ENCODE measurements around the gene LHPP.

LHPP gene

GRCh38 chr10:124526621-124527267 lies 65.1 kb downstream of the LHPP start:
- Histone ChIP-seq H3K27me3 (ENCODE audit: insufficient read depth, poor library complexity, severe bottlenecking) (no peaks in the 10 kb centered on the region), H3K27ac (ENCODE audit: poor library complexity, severe bottlenecking) (no peak overlapping the region), H3K4me3 (ENCODE audit: severe bottlenecking) (no peak overlapping the region), H3K36me3 (ENCODE audit: low read depth) (no peaks in the 10 kb centered on the region), H3K4me1 (ENCODE audit: insufficient read depth, poor library complexity, severe bottlenecking) (peaks cover 5% of the 10 kb centered on the region), H3K9me3 (ENCODE audit: severe bottlenecking) (no peaks in the 10 kb centered on the region)
- TF ChIP-seq, protein P1, sequence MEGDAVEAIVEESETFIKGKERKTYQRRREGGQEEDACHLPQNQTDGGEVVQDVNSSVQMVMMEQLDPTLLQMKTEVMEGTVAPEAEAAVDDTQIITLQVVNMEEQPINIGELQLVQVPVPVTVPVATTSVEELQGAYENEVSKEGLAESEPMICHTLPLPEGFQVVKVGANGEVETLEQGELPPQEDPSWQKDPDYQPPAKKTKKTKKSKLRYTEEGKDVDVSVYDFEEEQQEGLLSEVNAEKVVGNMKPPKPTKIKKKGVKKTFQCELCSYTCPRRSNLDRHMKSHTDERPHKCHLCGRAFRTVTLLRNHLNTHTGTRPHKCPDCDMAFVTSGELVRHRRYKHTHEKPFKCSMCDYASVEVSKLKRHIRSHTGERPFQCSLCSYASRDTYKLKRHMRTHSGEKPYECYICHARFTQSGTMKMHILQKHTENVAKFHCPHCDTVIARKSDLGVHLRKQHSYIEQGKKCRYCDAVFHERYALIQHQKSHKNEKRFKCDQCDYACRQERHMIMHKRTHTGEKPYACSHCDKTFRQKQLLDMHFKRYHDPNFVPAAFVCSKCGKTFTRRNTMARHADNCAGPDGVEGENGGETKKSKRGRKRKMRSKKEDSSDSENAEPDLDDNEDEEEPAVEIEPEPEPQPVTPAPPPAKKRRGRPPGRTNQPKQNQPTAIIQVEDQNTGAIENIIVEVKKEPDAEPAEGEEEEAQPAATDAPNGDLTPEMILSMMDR (IDR thresholded peaks at IDR 0.05; ENCODE audit: poor library complexity, severe bottlenecking): no peak
- ATAC-seq (ENCODE audit: low read depth): no peak
- peak; percentile 40 for DNase-seq (ENCODE audit: low spot score)

- DNase-seq (ENCODE audit: low spot score) (no peak), ATAC-seq (ENCODE audit: low read depth) (no peak)
- TF ChIP-seq, protein P1 (IDR thresholded peaks at IDR 0.05; ENCODE audit: poor library complexity, severe bottlenecking): no peak
- Histone ChIP-seq H3K27me3 (ENCODE audit: insufficient read depth, poor library complexity, severe bottlenecking) (no peaks in the 10 kb centered on the region), H3K9me3 (ENCODE audit: severe bottlenecking) (no peaks in the 10 kb centered on the region), H3K4me3 (ENCODE audit: severe bottlenecking) (no peak overlapping the region), H3K27ac (ENCODE audit: poor library complexity, severe bottlenecking) (no peak overlapping the region), H3K4me1 (ENCODE audit: insufficient read depth, poor library complexity, severe bottlenecking) (peaks cover 5% of the 10 kb centered on the region), H3K36me3 (ENCODE audit: low read depth) (no peaks in the 10 kb centered on the region)
Observed at GRCh38 chr10:124527874-124528395, 66.3 kb downstream of the LHPP start.

DNA sequence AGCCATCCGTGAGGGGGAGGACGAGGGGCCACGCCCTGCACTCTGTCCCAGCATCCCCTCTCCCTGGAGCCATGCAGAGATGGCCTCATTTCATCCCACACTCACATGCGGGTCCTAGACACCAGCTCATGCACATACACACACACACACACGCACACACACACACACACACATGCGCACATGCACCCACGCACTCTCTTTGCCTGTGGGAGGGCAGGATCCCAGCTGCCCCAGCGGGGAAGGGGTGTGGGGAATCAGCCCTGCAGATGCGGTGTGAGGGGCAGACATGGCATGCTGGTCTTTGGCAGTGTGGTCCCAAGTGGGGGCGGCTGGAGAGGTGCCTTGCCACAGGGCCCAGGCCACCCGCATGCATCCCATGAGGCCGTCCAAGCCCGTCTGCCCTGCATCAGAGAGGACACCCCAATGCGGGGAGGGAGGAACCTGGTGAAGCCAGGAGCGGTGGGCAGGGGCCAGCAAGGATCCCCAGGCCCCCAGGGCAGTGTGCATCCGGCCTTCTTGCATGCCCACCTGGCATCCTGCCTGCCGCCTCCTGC lies 68.1 kb downstream of the LHPP start:
- H3K27me3 ChIP-seq (ENCODE audit: insufficient read depth, poor library complexity, severe bottlenecking): no peaks in the 10 kb centered on the region
- H3K4me3 ChIP-seq (ENCODE audit: severe bottlenecking): no peak overlapping the region
- no peaks in the 10 kb centered on the region for H3K9me3 ChIP-seq (ENCODE audit: severe bottlenecking)
- TF ChIP-seq, protein P1 (IDR thresholded peaks at IDR 0.05; ENCODE audit: poor library complexity, severe bottlenecking): no peak
- H3K36me3 ChIP-seq (ENCODE audit: low read depth): no peaks in the 10 kb centered on the region
- ATAC-seq (ENCODE audit: low read depth) (peak; percentile 31; the same call in 2 of the 3 replicates), DNase-seq (ENCODE audit: low spot score) (no peak)
- H3K4me1 ChIP-seq (ENCODE audit: insufficient read depth, poor library complexity, severe bottlenecking): peaks cover 2% of the 10 kb centered on the region
- H3K27ac ChIP-seq (ENCODE audit: poor library complexity, severe bottlenecking): no peak overlapping the region

DNA sequence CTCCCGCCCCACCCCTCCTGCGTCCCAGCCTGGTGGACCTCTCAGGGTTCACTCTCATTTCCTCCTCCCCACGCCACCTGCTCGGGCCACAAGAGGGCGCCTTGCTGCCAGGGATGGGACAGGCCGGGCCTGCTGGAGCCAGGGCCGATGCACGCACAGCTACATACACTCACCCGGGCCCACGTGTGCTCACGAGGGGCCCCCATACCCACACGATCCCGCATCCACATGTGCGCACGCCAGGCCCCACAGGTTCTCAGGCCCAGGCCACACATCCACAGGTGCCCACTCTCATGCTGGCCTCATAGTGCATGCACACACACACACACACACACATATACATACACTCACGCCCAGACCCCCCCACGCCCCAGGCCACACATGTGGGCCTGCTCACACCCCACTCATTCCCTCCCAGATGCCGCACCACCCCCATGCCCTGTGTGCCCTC lies 68.6 kb downstream of the LHPP start:
- peak; percentile 92 for ATAC-seq (ENCODE audit: low read depth)
- Histone ChIP-seq H3K4me1 (ENCODE audit: insufficient read depth, poor library complexity, severe bottlenecking) (no peaks in the 10 kb centered on the region), H3K4me3 (ENCODE audit: severe bottlenecking) (no peak overlapping the region), H3K27me3 (ENCODE audit: insufficient read depth, poor library complexity, severe bottlenecking) (no peaks in the 10 kb centered on the region), H3K36me3 (ENCODE audit: low read depth) (no peaks in the 10 kb centered on the region), H3K9me3 (ENCODE audit: severe bottlenecking) (no peaks in the 10 kb centered on the region), H3K27ac (ENCODE audit: poor library complexity, severe bottlenecking) (no peak overlapping the region)
- no peak for DNase-seq (ENCODE audit: low spot score)
- TF ChIP-seq, protein P1 (IDR thresholded peaks at IDR 0.05; ENCODE audit: poor library complexity, severe bottlenecking): peak; percentile 90

DNA sequence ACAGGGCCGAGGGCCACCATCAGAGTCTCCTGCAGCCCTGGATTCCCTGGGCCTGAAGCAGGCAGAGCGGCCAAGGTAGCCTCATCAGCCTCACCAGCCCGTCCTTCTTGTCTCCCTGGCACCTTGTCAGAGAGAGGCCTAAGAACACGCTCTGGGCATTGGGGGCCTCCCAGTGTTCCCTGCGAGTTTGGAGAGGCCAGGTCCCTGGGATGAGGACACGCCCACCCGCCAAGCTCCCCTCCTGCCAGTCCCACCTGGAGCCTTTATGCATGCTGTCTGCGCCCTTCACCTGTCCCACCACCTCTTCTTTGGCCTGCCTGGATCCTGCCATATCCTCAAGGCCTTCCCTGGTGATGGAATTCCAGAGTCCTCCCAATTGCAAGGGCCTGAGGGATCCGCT lies 69.2 kb downstream of the LHPP start:
- Histone ChIP-seq H3K4me1 (ENCODE audit: insufficient read depth, poor library complexity, severe bottlenecking) (no peaks in the 10 kb centered on the region), H3K36me3 (ENCODE audit: low read depth) (no peaks in the 10 kb centered on the region)

More for the DNA sequence above, 69.2 kb downstream of the LHPP start:
- Histone ChIP-seq H3K9me3 (ENCODE audit: severe bottlenecking) (no peaks in the 10 kb centered on the region), H3K27ac (ENCODE audit: poor library complexity, severe bottlenecking) (no peak overlapping the region), H3K27me3 (ENCODE audit: insufficient read depth, poor library complexity, severe bottlenecking) (no peaks in the 10 kb centered on the region), H3K4me3 (ENCODE audit: severe bottlenecking) (no peak overlapping the region)
- ATAC-seq (ENCODE audit: low read depth) (no peak), DNase-seq (ENCODE audit: low spot score) (no peak)
- TF ChIP-seq, protein P1 (IDR thresholded peaks at IDR 0.05; ENCODE audit: poor library complexity, severe bottlenecking): no peak
